B cell (primary cell): ENCODE measurements around the gene ULK4. TPM values are rescaled to one million over a fixed set of nuclear protein-coding genes. Genes with fewer than 3 reads are reported as not detected.

Source experiments
- ATAC-seq: fragments of 200-7000 bp; cut with Tn5 transposase; one replicate; pipeline ENCODE4 v1.10.0; 2021; ENCODE audit warnings: low read depth, mild to moderate bottlenecking, moderate number of reproducible peaks, moderate library complexity
- CTCF ChIA-PET: fragments of 350-600 bp; sonication (Branson Sonifier 250); formaldehyde crosslinking; loops from one replicate; lab custom pipeline; 2021; ENCODE audit warnings: antibody characterized with exemption, inconsistent platforms; lab: Charles Lee
- POLR2A ChIA-PET: fragments of 350-600 bp; sonication (Branson Sonifier 250); formaldehyde crosslinking; loops from one replicate; lab custom pipeline; 2021; ENCODE audit warnings: antibody characterized with exemption; lab: Charles Lee
- DNase-seq: peaks from one replicate; pipeline ENCODE4 v3.0.0; 2013
- H2AFZ ChIP-seq: 2 replicates; pipeline ENCODE4 v1.6.1; 2012; ENCODE audit warnings: mild to moderate bottlenecking, low read depth, low read length; ENCODE audit not compliant: insufficient read depth, poor library complexity, severe bottlenecking
- H3K27ac ChIP-seq, 2 donors: 1 replicate in 1 of 2; 2 replicates in 1 of 2; pipeline ENCODE4 v1.5.1; 2012 to 2013; ENCODE audit warnings: low read length in 2 of 2, mild to moderate bottlenecking in 2 of 2, moderate library complexity in 1 of 2
- H3K27me3 ChIP-seq, 4 experiments: fragments of 200-600 bp in 1 of 4; sonication (generic) in 1 of 4; replicated peaks in 1 of 4; 1 replicate in 2 of 4; 2 replicates in 2 of 4; pipeline versions ENCODE4 v1.6.1 to v1.7.0; 2013 to 2016; ENCODE audit warnings: low read length in 3 of 4, mild to moderate bottlenecking in 2 of 4, mixed read lengths in 1 of 4, moderate library complexity in 1 of 4; ENCODE audit not compliant: insufficient read depth in 4 of 4, control insufficient read depth in 3 of 4; ENCODE audit errors: control extremely low read depth in 1 of 4
- H3K36me3 ChIP-seq, 2 experiments: replicated peaks in 1 of 2; 1 replicate in 1 of 2; 2 replicates in 1 of 2; pipeline versions ENCODE4 v1.6.1 to v1.7.1; 2013; ENCODE audit warnings: low read length in 1 of 2; ENCODE audit not compliant: insufficient read depth in 2 of 2, control insufficient read depth in 1 of 2; ENCODE audit errors: control extremely low read depth in 1 of 2, extremely low read depth in 1 of 2
- H3K4me1 ChIP-seq, 2 donors: fragments of 200-600 bp in 1 of 2; sonication (generic) in 1 of 2; 1 replicate in 1 of 2; 2 replicates in 1 of 2; pipeline versions ENCODE4 v1.5.1 to v1.6.1; 2013 to 2017; ENCODE audit warnings: low read length in 2 of 2; ENCODE audit not compliant: control insufficient read depth in 2 of 2, insufficient read depth in 2 of 2
- H3K4me2 ChIP-seq: replicated peaks from 2 replicates; pipeline ENCODE3; 2012; ENCODE audit warnings: mild to moderate bottlenecking, low read depth, low read length; ENCODE audit not compliant: poor library complexity, severe bottlenecking
- H3K4me3 ChIP-seq, 5 experiments: fragments of 200-600 bp in 1 of 5; sonication (generic) in 1 of 5; 1 replicate in 3 of 5; 2 replicates in 2 of 5; pipeline versions ENCODE4 v1.5.1 to v1.7.0; 2011 to 2016; ENCODE audit warnings: low read length in 4 of 5, mild to moderate bottlenecking in 4 of 5, low read depth in 2 of 5, control low read depth in 1 of 5, moderate library complexity in 1 of 5; ENCODE audit not compliant: insufficient read depth in 1 of 5; ENCODE audit errors: control extremely low read depth in 1 of 5, extremely low read depth in 1 of 5
- H3K79me2 ChIP-seq: fragments of 200-600 bp; sonication (generic); one replicate; pipeline ENCODE4 v1.6.0; 2016; ENCODE audit warnings: low read length; ENCODE audit not compliant: control insufficient read depth, insufficient read depth
- H3K9ac ChIP-seq: fragments of 200-600 bp; sonication (generic); 2 replicates; pipeline ENCODE4 v1.6.1; 2017; ENCODE audit warnings: mild to moderate bottlenecking, low read length, moderate library complexity
- H3K9me3 ChIP-seq, 3 donors: one replicate each; pipeline versions ENCODE4 v1.6.1 to v1.7.1; 2013; ENCODE audit warnings: low read length in 2 of 3; ENCODE audit not compliant: control insufficient read depth in 2 of 3, insufficient read depth in 1 of 3; ENCODE audit errors: control extremely low read depth in 1 of 3
- H4K20me1 ChIP-seq: 2 replicates; pipeline ENCODE4 v1.6.0; 2012; ENCODE audit warnings: mild to moderate bottlenecking, low read length; ENCODE audit not compliant: insufficient read depth, control insufficient read depth, poor library complexity, severe bottlenecking
- H3K27ac Mint-ChIP-seq: one replicate; pipeline ENCODE4 v1.8.0; 2021; ENCODE audit warnings: mixed read lengths
- H3K27me3 Mint-ChIP-seq: one replicate; pipeline ENCODE4 v1.8.0; 2021; ENCODE audit warnings: mixed read lengths
- H3K4me1 Mint-ChIP-seq: one replicate; pipeline ENCODE4 v1.8.0; 2021; ENCODE audit warnings: mixed read lengths
- H3K4me3 Mint-ChIP-seq: one replicate; pipeline ENCODE4 v1.8.0; 2021; ENCODE audit warnings: mixed read lengths
- H3K9me3 Mint-ChIP-seq: one replicate; pipeline ENCODE4 v1.8.0; 2022; ENCODE audit warnings: mixed read lengths; ENCODE audit not compliant: insufficient read depth
- CTCF ChIP-seq: fragments of 200-600 bp; IDR thresholded peaks from one replicate; pipeline ENCODE4 v1.8.0; 2022; ENCODE audit warnings: antibody characterized with exemption, mild to moderate bottlenecking
- EZH2 ChIP-seq: IDR thresholded peaks from 2 replicates; pipeline ENCODE4 v1.6.1; 2012; ENCODE audit warnings: borderline replicate concordance, low read depth, mild to moderate bottlenecking, moderate library complexity, low read length; ENCODE audit not compliant: insufficient read depth, poor library complexity, severe bottlenecking
- WGBS: methylation state at CpG from one replicate; pipeline ENCODE4 v1.1.5; 2013; ENCODE audit warnings: missing lambda C conversion rate; ENCODE audit not compliant: insufficient coverage; 5-methylcytosine and 5-hydroxymethylcytosine counted together
- intact Hi-C: fragments of 100-400 bp; cut with micrococcal nuclease; formaldehyde crosslinking; loops from one replicate; pipeline ENCODE4 v1.10.0; 2022
- polyA plus RNA-seq: library from polyadenylated mRNA; depleted of rRNA; stranded (reverse); fragments of >200 nt; gene quantifications from 2 replicates; pipeline ENCODE4 v1.2.3, GENCODE V29; 2012
- total RNA-seq, 2 donors: library from RNA; stranded (reverse); fragments of 120-200 nt in 1 of 2; gene quantifications; 1 replicate in 1 of 2; 2 replicates in 1 of 2; pipeline versions ENCODE4 v1.2.3 to v1.2.4, GENCODE V29; 2013 to 2022

Gene ULK4
- total and polyA plus RNA-seq, 2 donors (not counting 1 experiment from before 2014, with no cell fraction given), result 5.2 to 33.7 TPM

- H3K4me2 ChIP-seq, result no peak overlapping the region
- H3K4me3 Mint-ChIP-seq, result no peak overlapping the region
- H3K79me2 ChIP-seq, result no peaks in the 10 kb centered on the region
- CTCF ChIA-PET, result interaction anchor here (0.7 kb wide), 1 partner anchor 928 kb away, joined by 3 read pairs; no protein-coding TSS in a partner anchor
- ATAC-seq, result no peak
- H3K9me3 ChIP-seq, result peaks cover 2 to 10% (median 4%) of the 10 kb centered on the region in 3 donors
- intact Hi-C loops, result no loop called here
- POLR2A ChIA-PET, result no interaction called here
- H3K4me1 ChIP-seq, result no peaks in the 10 kb centered on the region
- no peaks in the 10 kb centered on the region for H4K20me1 ChIP-seq
- no peaks in the 10 kb centered on the region for H3K4me1 Mint-ChIP-seq
- H3K27ac Mint-ChIP-seq, result no peak overlapping the region
- H3K9ac ChIP-seq, result no peak overlapping the region
- no peak overlapping the region for H3K27ac ChIP-seq
- H3K4me3 ChIP-seq, result no peak overlapping the region
- peaks cover 16% of the 10 kb centered on the region for H3K9me3 Mint-ChIP-seq
- H3K27me3 ChIP-seq, result no peaks in the 10 kb centered on the region
- DNase-seq, result no peak
- 92% methylated on average over 7 of the region's 7 CpGs for WGBS
- no peaks in the 10 kb centered on the region for H3K36me3 ChIP-seq
- H2AFZ ChIP-seq, result no peak overlapping the region
- H3K27me3 Mint-ChIP-seq, result no peaks in the 10 kb centered on the region
- TF ChIP-seq EZH2, result no peak
- TF ChIP-seq CTCF, result no peak
Observed at GRCh38 chr3:41508063-41508696, 453.7 kb downstream of the ULK4 start.

GRCh38 chr3:41507336-41508062 is 454.4 kb downstream of the ULK4 start:
- H3K27me3 Mint-ChIP-seq, result no peaks in the 10 kb centered on the region
- Histone ChIP-seq H3K4me2 (no peak overlapping the region), H3K27me3 (no peaks in the 10 kb centered on the region), H3K27ac (no peak overlapping the region), H3K36me3 (no peaks in the 10 kb centered on the region), H3K9ac (no peak overlapping the region), H3K4me1 (no peaks in the 10 kb centered on the region), H4K20me1 (no peaks in the 10 kb centered on the region), H3K79me2 (no peaks in the 10 kb centered on the region), H3K9me3 (peaks cover 2 to 10% (median 4%) of the 10 kb centered on the region in 3 donors), H3K4me3 (no peak overlapping the region), H2AFZ (no peak overlapping the region)
- TF ChIP-seq EZH2 (no peak), CTCF (no peak)
- intact Hi-C loops, result no loop called here
- H3K27ac Mint-ChIP-seq, result no peak overlapping the region
- ATAC-seq (no peak), DNase-seq (no peak)
- peaks cover 16% of the 10 kb centered on the region for H3K9me3 Mint-ChIP-seq
- no CpG with 5 or more reads among the region's 2 CpGs for WGBS
- POLR2A ChIA-PET, result no interaction called here
- H3K4me1 Mint-ChIP-seq, result no peaks in the 10 kb centered on the region
- H3K4me3 Mint-ChIP-seq, result no peak overlapping the region
- CTCF ChIA-PET, result interaction anchor here (0.7 kb wide), 2 partner anchors 230 to 927 kb away, joined by 3 to 5 read pairs; no protein-coding TSS in a partner anchor
